H1 (cell line): ENCODE data around the gene RTCB. TPM values are rescaled to one million over a fixed set of nuclear protein-coding genes. Genes with fewer than 3 reads are reported as not detected.

ENCODE experiments used
- CTCF ChIA-PET: fragments of 300-600 bp; sonication (Branson Sonifier 250); formaldehyde crosslinking; loops from one replicate; lab custom pipeline; 2021; ENCODE audit not compliant: partially characterized antibody; lab: Charles Lee
- POLR2A ChIA-PET: fragments of 300-600 bp; sonication (Branson Sonifier 250); formaldehyde crosslinking; loops from one replicate; lab custom pipeline; 2021; ENCODE audit warnings: inconsistent platforms; ENCODE audit not compliant: partially characterized antibody; lab: Charles Lee
- DNase-seq, 2 experiments: peaks; one replicate each; pipeline versions ENCODE4 v3.0.0 to v3.0.0-alpha.2; 2010 to 2022; ENCODE audit warnings: low spot score in 2 of 2, low read depth in 1 of 2, mixed read lengths in 1 of 2
- FAIRE-seq: peaks from 2 replicates; lab custom pipeline; 2011; peaks lifted over from hg19 to GRCh38; lab: Jason Lieb, UNC
- H2AFZ ChIP-seq: 2 replicates; pipeline ENCODE4 v1.8.1; 2012; ENCODE audit warnings: low read length, inconsistent platforms
- H2AK5ac ChIP-seq: 2 replicates; pipeline ENCODE4 v1.6.1; 2013; ENCODE audit warnings: low read depth, low read length
- H2BK120ac ChIP-seq: replicated peaks from 2 replicates; pipeline ENCODE3; 2013; ENCODE audit warnings: low read depth, low read length, inconsistent platforms
- H2BK12ac ChIP-seq: 2 replicates; pipeline ENCODE4 v1.6.1; 2013; ENCODE audit warnings: low read depth, low read length
- H2BK15ac ChIP-seq: 2 replicates; pipeline ENCODE4 v1.6.1; 2013; ENCODE audit warnings: low read length
- H2BK20ac ChIP-seq: 2 replicates; pipeline ENCODE4 v1.6.1; 2013; ENCODE audit warnings: low read length
- H2BK5ac ChIP-seq: 2 replicates; pipeline ENCODE4 v1.6.1; 2013; ENCODE audit warnings: low read depth, low read length
- H3K14ac ChIP-seq: 2 replicates; pipeline ENCODE4 v1.6.1; 2013; ENCODE audit warnings: inconsistent platforms; ENCODE audit not compliant: insufficient read length
- H3K18ac ChIP-seq: 2 replicates; pipeline ENCODE4 v1.6.1; 2013; ENCODE audit warnings: low read length; ENCODE audit errors: extremely low read depth
- H3K23ac ChIP-seq: 2 replicates; pipeline ENCODE4 v1.6.1; 2013; ENCODE audit warnings: inconsistent platforms; ENCODE audit not compliant: insufficient read length
- H3K23me2 ChIP-seq: 2 replicates; pipeline ENCODE4 v1.6.1; 2013; ENCODE audit warnings: low read depth, low read length
- H3K27ac ChIP-seq: 2 replicates; pipeline ENCODE4 v1.6.1; 2011; ENCODE audit warnings: low read depth, low read length, inconsistent platforms
- H3K27me3 ChIP-seq, 4 experiments: replicated peaks in 1 of 4; 1 replicate in 1 of 4; 2 replicates in 3 of 4; pipeline versions ENCODE4 v1.6.1 to v1.8.1; 2011 to 2013; ENCODE audit warnings: low read length in 3 of 4, mild to moderate bottlenecking in 3 of 4, inconsistent platforms in 2 of 4, mixed read lengths in 2 of 4, moderate library complexity in 1 of 4; ENCODE audit not compliant: control insufficient read depth in 3 of 4, insufficient read depth in 3 of 4; ENCODE audit errors: extremely low read depth in 1 of 4
- H3K36me3 ChIP-seq, 4 experiments: 2 replicates each; pipeline versions ENCODE4 v1.6.1 to v1.8.1; 2011 to 2013; ENCODE audit warnings: mild to moderate bottlenecking in 4 of 4, low read length in 3 of 4, moderate library complexity in 2 of 4, control low read depth in 1 of 4, inconsistent platforms in 1 of 4; ENCODE audit not compliant: insufficient read depth in 4 of 4, control insufficient read depth in 2 of 4
- H3K4ac ChIP-seq: replicated peaks from 2 replicates; pipeline ENCODE3; 2013; ENCODE audit warnings: low read length, low read depth, mixed read lengths, inconsistent platforms; ENCODE audit not compliant: insufficient read length
- H3K4me1 ChIP-seq, 4 experiments: replicated peaks in 1 of 4; 1 replicate in 1 of 4; 2 replicates in 3 of 4; pipeline versions ENCODE4 v1.6.1 to v1.8.1; 2011 to 2013; ENCODE audit warnings: low read length in 3 of 4, inconsistent platforms in 2 of 4, mixed read lengths in 1 of 4; ENCODE audit not compliant: insufficient read depth in 4 of 4, control insufficient read depth in 3 of 4
- H3K4me2 ChIP-seq, 2 experiments: 2 replicates each; pipeline versions ENCODE4 v1.6.1 to v1.8.1; 2011 to 2013; ENCODE audit warnings: low read depth in 2 of 2, low read length in 2 of 2, control low read depth in 1 of 2, inconsistent platforms in 1 of 2, mild to moderate bottlenecking in 1 of 2; ENCODE audit not compliant: insufficient read depth in 1 of 2
- H3K4me3 ChIP-seq, 4 experiments: fragments of 200-600, 300-600 bp in 1 of 4; sonication (generic), shearing (Covaris generic), sonication (Bioruptor Twin) in 1 of 4; 2 replicates each; pipeline versions ENCODE4 v1.5.1 to v1.8.1; 2011 to 2016; ENCODE audit warnings: low read length in 4 of 4, low read depth in 3 of 4, control low read depth in 2 of 4, inconsistent platforms in 2 of 4, mild to moderate bottlenecking in 2 of 4, mixed read lengths in 1 of 4, moderate library complexity in 1 of 4; ENCODE audit not compliant: insufficient read depth in 2 of 4; ENCODE audit errors: extremely low read depth in 1 of 4
- H3K56ac ChIP-seq: replicated peaks from 2 replicates; pipeline ENCODE3; 2013; ENCODE audit warnings: low read depth, mild to moderate bottlenecking, mixed read lengths, low read length, inconsistent platforms; ENCODE audit not compliant: insufficient read length
- H3K79me1 ChIP-seq: 2 replicates; pipeline ENCODE4 v1.6.1; 2013; ENCODE audit warnings: low read depth, low read length, control low read depth
- H3K79me2 ChIP-seq, 2 experiments: 2 replicates each; pipeline versions ENCODE4 v1.6.1 to v1.8.1; 2012 to 2013; ENCODE audit warnings: low read length in 2 of 2, mild to moderate bottlenecking in 2 of 2, inconsistent platforms in 1 of 2; ENCODE audit not compliant: insufficient read depth in 2 of 2, control insufficient read depth in 1 of 2
- H3K9ac ChIP-seq, 4 experiments: replicated peaks in 1 of 4; 1 replicate in 1 of 4; 2 replicates in 3 of 4; pipeline versions ENCODE4 v1.6.1 to v1.8.1; 2011 to 2013; ENCODE audit warnings: low read depth in 3 of 4, low read length in 3 of 4, control low read depth in 2 of 4, mild to moderate bottlenecking in 2 of 4, moderate library complexity in 2 of 4, inconsistent platforms in 1 of 4; ENCODE audit errors: extremely low read depth in 1 of 4
- H3K9me3 ChIP-seq, 2 experiments: 2 replicates each; pipeline versions ENCODE4 v1.6.1 to v1.8.1; 2012 to 2013; ENCODE audit warnings: mild to moderate bottlenecking in 2 of 2, moderate library complexity in 2 of 2, control low read depth in 1 of 2, inconsistent platforms in 1 of 2, low read depth in 1 of 2, low read length in 1 of 2, mixed read lengths in 1 of 2; ENCODE audit not compliant: insufficient read depth in 2 of 2
- H4K20me1 ChIP-seq, 2 experiments: replicated peaks in 1 of 2; 2 replicates each; pipeline versions ENCODE3 to v1.8.1; 2011 to 2013; ENCODE audit warnings: inconsistent platforms in 2 of 2, low read length in 2 of 2, mild to moderate bottlenecking in 1 of 2; ENCODE audit not compliant: insufficient read depth in 2 of 2, control insufficient read depth in 1 of 2
- H4K5ac ChIP-seq: 2 replicates; pipeline ENCODE4 v1.6.1; 2013; ENCODE audit warnings: low read length, low read depth, mixed read lengths, inconsistent platforms; ENCODE audit not compliant: insufficient read length
- H4K8ac ChIP-seq: 2 replicates; pipeline ENCODE4 v1.8.0; 2013; ENCODE audit warnings: mild to moderate bottlenecking, moderate library complexity, low read length, inconsistent platforms; ENCODE audit not compliant: insufficient read depth; ENCODE audit errors: extremely low read depth
- H4K91ac ChIP-seq: replicated peaks from 2 replicates; pipeline ENCODE3; 2013; ENCODE audit warnings: low read length, mixed read lengths, inconsistent platforms; ENCODE audit not compliant: insufficient read length
- ATF3 ChIP-seq: IDR thresholded peaks from 2 replicates; pipeline ENCODE4 v1.6.1; 2011; ENCODE audit warnings: low read depth, mild to moderate bottlenecking, low read length; ENCODE audit not compliant: insufficient read depth
- BCL11A ChIP-seq, 2 experiments: IDR thresholded peaks; one replicate each; pipeline ENCODE4 v1.6.1; 2011; ENCODE audit warnings: low read depth in 2 of 2, low read length in 2 of 2, mild to moderate bottlenecking in 2 of 2
- CHD2 ChIP-seq: IDR thresholded peaks from 2 replicates; pipeline ENCODE4 v1.6.1; 2012; ENCODE audit warnings: low read length, improper control_type of control experiment
- CREB1 ChIP-seq: IDR thresholded peaks from 2 replicates; pipeline ENCODE4 v1.6.1; 2012; ENCODE audit warnings: inconsistent platforms
- EGR1 ChIP-seq: IDR thresholded peaks from 2 replicates; pipeline ENCODE4 v1.6.1; 2011; ENCODE audit warnings: low read depth, low read length, borderline replicate concordance
- GABPA ChIP-seq: IDR thresholded peaks from 2 replicates; pipeline ENCODE4 v1.6.1; 2011; ENCODE audit warnings: mild to moderate bottlenecking, low read length, moderate library complexity, borderline replicate concordance; ENCODE audit not compliant: insufficient read depth
- KDM5A ChIP-seq: fragments of 200-600 bp; IDR thresholded peaks from 2 replicates; pipeline ENCODE4 v1.7.1; 2012; ENCODE audit warnings: mild to moderate bottlenecking, low read length, inconsistent platforms, mixed read lengths
- MAFK ChIP-seq: IDR thresholded peaks from 2 replicates; pipeline ENCODE4 v1.6.1; 2012; ENCODE audit warnings: low read depth, mild to moderate bottlenecking, improper control_type of control experiment, low read length
- RFX5 ChIP-seq: IDR thresholded peaks from 2 replicates; pipeline ENCODE4 v1.6.1; 2011; ENCODE audit warnings: low read depth, low read length, improper control_type of control experiment, borderline replicate concordance
- RNF2 ChIP-seq: fragments of 200-900, 300-1000 bp; sonication (generic); IDR thresholded peaks from 2 replicates; pipeline ENCODE4 v1.7.1; 2016; ENCODE audit warnings: borderline replicate concordance, low read depth, mild to moderate bottlenecking, antibody characterized with exemption, low read length; ENCODE audit not compliant: poor library complexity, severe bottlenecking; ENCODE audit errors: missing control alignments
- SP2 ChIP-seq: IDR thresholded peaks from 2 replicates; pipeline ENCODE4 v1.6.1; 2012; ENCODE audit warnings: mild to moderate bottlenecking, low read length, inconsistent platforms
- SP4 ChIP-seq: IDR thresholded peaks from 2 replicates; pipeline ENCODE4 v1.6.1; 2012; ENCODE audit warnings: low read length, inconsistent platforms
- TCF12 ChIP-seq: IDR thresholded peaks from 2 replicates; pipeline ENCODE4 v1.6.1; 2011; ENCODE audit warnings: low read depth, mild to moderate bottlenecking, low read length
- WGBS, 2 experiments: shearing (Covaris generic) in 1 of 2; methylation state at CpG; one replicate each; pipeline versions ENCODE4 v1.1.6 to v1.1.7; 2013 to 2015; ENCODE audit warnings: low lambda C conversion rate in 2 of 2, mixed read lengths in 2 of 2, inconsistent platforms in 1 of 2, low coverage in 1 of 2, missing lambda C conversion rate in 1 of 2; ENCODE audit not compliant: insufficient replicate concordance in 2 of 2, insufficient coverage in 1 of 2, insufficient read length in 1 of 2; ENCODE audit errors: extremely low coverage in 1 of 2, missing lambda C conversion rate in 1 of 2; 5-methylcytosine and 5-hydroxymethylcytosine counted together
- polyA plus RNA-seq, 7 experiments: library from polyadenylated mRNA; depleted of rRNA in 3 of 7; stranded (reverse) in 5 of 7; unstranded in 2 of 7; fragments of >200 nt in 5 of 7; fragments of 200-250 nt in 2 of 7; gene quantifications; 1 replicate in 5 of 7; 2 replicates in 1 of 7; 4 replicates in 1 of 7; pipeline versions ENCODE4 v1.2.1 to v1.2.3, GENCODE V29; 2011 to 2013; ENCODE audit warnings: missing spikeins in 2 of 7, mixed read lengths in 2 of 7
- total RNA-seq: library from RNA; stranded (reverse); fragmentation: NEBNext Ultra II Directional; extraction: Animal tissue kit (Norgen Biotek cat#: 25700); gene quantifications from 2 replicates; pipeline ENCODE4 v1.2.1, GENCODE V29; 2021
- TF ChIP-seq, protein P1 (sequence below): IDR thresholded peaks from 2 replicates; pipeline ENCODE4 v1.6.1; 2012; ENCODE audit warnings: inconsistent platforms

Gene RTCB
- total and polyA plus RNA-seq, 2 of the 8 experiments (the other 6 are each of a cell fraction or from before 2014, with no cell fraction given) = 104 to 114 TPM

- H3K4me3 ChIP-seq = no peak overlapping the region
- no peak for TF ChIP-seq CHD2
- TF ChIP-seq KDM5A = no peak
- no peak for TF ChIP-seq RFX5
- no peak for TF ChIP-seq ATF3
- TF ChIP-seq MAFK = no peak
- no peak for TF ChIP-seq EGR1
- no peak for TF ChIP-seq BCL11A (IDR thresholded peaks at IDR 0.05; ENCODE audit: low read depth in 2 of 2, low read length in 2 of 2)
- no peak for TF ChIP-seq SP2
- no peak for TF ChIP-seq TCF12
- TF ChIP-seq GABPA = no peak
- no peak for TF ChIP-seq SP4
- TF ChIP-seq, protein P1, sequence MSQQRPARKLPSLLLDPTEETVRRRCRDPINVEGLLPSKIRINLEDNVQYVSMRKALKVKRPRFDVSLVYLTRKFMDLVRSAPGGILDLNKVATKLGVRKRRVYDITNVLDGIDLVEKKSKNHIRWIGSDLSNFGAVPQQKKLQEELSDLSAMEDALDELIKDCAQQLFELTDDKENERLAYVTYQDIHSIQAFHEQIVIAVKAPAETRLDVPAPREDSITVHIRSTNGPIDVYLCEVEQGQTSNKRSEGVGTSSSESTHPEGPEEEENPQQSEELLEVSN = no peak
- no peak for TF ChIP-seq CREB1
- TF ChIP-seq RNF2 = no peak
These were observed 45.0 kb upstream of the RTCB start for GRCh38 chr22:32457031-32457430.

More at GRCh38 chr22:32457031-32457430, 45.0 kb upstream of the RTCB start:
- H4K5ac ChIP-seq = no peak overlapping the region
- H2BK20ac ChIP-seq = no peak overlapping the region
- no peak overlapping the region for H2AFZ ChIP-seq
- no peak overlapping the region for H3K18ac ChIP-seq
- no peaks in the 10 kb centered on the region for H3K36me3 ChIP-seq
- H3K4ac ChIP-seq = no peak overlapping the region
- no peak overlapping the region for H4K8ac ChIP-seq
- H4K20me1 ChIP-seq = peaks cover 0 to 2% of the 10 kb centered on the region in 2 experiments
- no peaks in the 10 kb centered on the region for H3K79me2 ChIP-seq
- ChIA-PET CTCF (interaction anchor here (1.4 kb wide), 1 partner anchor 13 kb away, joined by 4 read pairs; no protein-coding TSS in a partner anchor), POLR2A (no interaction called here)
- H3K4me1 ChIP-seq = no peaks in the 10 kb centered on the region
- no peak overlapping the region for H3K27ac ChIP-seq
- 82% methylated on average over 4 of the region's 4 CpGs; no CpG with 5 or more reads in 1 of the 2 experiments for WGBS, 2 experiments
- H4K91ac ChIP-seq = no peak overlapping the region
- no peak overlapping the region for H3K4me2 ChIP-seq
- no peak overlapping the region for H2BK12ac ChIP-seq
- H3K9me3 ChIP-seq = no peaks in the 10 kb centered on the region
- no peak overlapping the region for H2BK5ac ChIP-seq
- H3K14ac ChIP-seq = no peak overlapping the region
- H3K27me3 ChIP-seq = peaks cover 0 to 14% (median 4%) of the 10 kb centered on the region in 4 experiments; a peak in 3 of 7 replicates
- H2AK5ac ChIP-seq = no peak overlapping the region
- DNase-seq (no peak), FAIRE-seq (no peak)
- no peak overlapping the region for H3K9ac ChIP-seq
- H3K23me2 ChIP-seq = peaks cover 3% of the 10 kb centered on the region; the same call in 1 of the 2 replicates
- H3K23ac ChIP-seq = no peak overlapping the region
- H2BK15ac ChIP-seq = no peak overlapping the region
- no peak overlapping the region for H3K56ac ChIP-seq
- no peak overlapping the region for H2BK120ac ChIP-seq
- no peaks in the 10 kb centered on the region for H3K79me1 ChIP-seq
